K562 (cell line): ENCODE data around the gene UBXN11. TPM values are rescaled to one million over a fixed set of nuclear protein-coding genes. Genes with fewer than 3 reads are reported as not detected.

Experiments used
- AFF1 ChIP-seq, 2 experiments: fragments of 450-650 bp; IDR thresholded peaks; 2 replicates each; pipeline ENCODE4 v1.6.1; 2018; ENCODE audit warnings: mild to moderate bottlenecking in 2 of 2, low read depth in 1 of 2; ENCODE audit not compliant: partially characterized antibody in 2 of 2
- CBX8 ChIP-seq: fragments of 200-600 bp; sonication (generic); IDR thresholded peaks from 2 replicates; pipeline ENCODE4 v1.6.1; 2012; ENCODE audit warnings: borderline replicate concordance, mixed run types, low read depth, mild to moderate bottlenecking, moderate library complexity, mixed read lengths, low read length, control low read depth, inconsistent platforms; ENCODE audit not compliant: poor library complexity, severe bottlenecking; ENCODE audit errors: extremely low read depth
- HNRNPUL1 ChIP-seq: fragments of 200-400 bp; formaldehyde crosslinking; IDR thresholded peaks from 2 replicates; pipeline ENCODE4 v1.6.1; 2017; ENCODE audit warnings: low read length
- IFI16 ChIP-seq: fragments of 250-450 bp; sonication (Bioruptor Pico); IDR thresholded peaks from 2 replicates; pipeline ENCODE4 v2.1.2; 2022; ENCODE audit warnings: mild to moderate bottlenecking, inconsistent platforms
- PBX2 ChIP-seq, 2 experiments: IDR thresholded peaks in 1 of 2; conservative IDR thresholded peaks in 1 of 2; 2 replicates each; pipeline ENCODE4 v1.6.1; 2016; ENCODE audit warnings: low read depth in 2 of 2, mild to moderate bottlenecking in 1 of 2, missing compliant biosample characterization in 1 of 2, missing genetic modification characterization in 1 of 2, moderate library complexity in 1 of 2
- POLR3A ChIP-seq: IDR thresholded peaks from 2 replicates; pipeline ENCODE4 v1.6.1; 2011; ENCODE audit warnings: borderline replicate concordance, mild to moderate bottlenecking, moderate library complexity; ENCODE audit not compliant: insufficient read length, insufficient read depth; ENCODE audit errors: extremely low read depth
- SMARCA4 ChIP-seq: fragments of 450-650 bp; IDR thresholded peaks from 2 replicates; pipeline ENCODE4 v1.6.1; 2016
- YY1 ChIP-seq, 3 experiments: IDR thresholded peaks; 2 replicates each; pipeline ENCODE4 v1.6.1; 2011; ENCODE audit warnings: low read length in 2 of 3, mild to moderate bottlenecking in 2 of 3, moderate library complexity in 2 of 3, borderline replicate concordance in 1 of 3, control low read depth in 1 of 3, low read depth in 1 of 3; ENCODE audit not compliant: insufficient read depth in 3 of 3, insufficient replicate concordance in 2 of 3, control insufficient read depth in 1 of 3, insufficient read length in 1 of 3; ENCODE audit errors: extremely low read depth in 1 of 3
- ZBTB2 ChIP-seq: fragments of 450-650 bp; IDR thresholded peaks from 2 replicates; pipeline ENCODE4 v1.6.1; 2016; ENCODE audit warnings: antibody characterized with exemption
- ZBTB9 ChIP-seq: fragments of 450-650 bp; formaldehyde crosslinking; IDR thresholded peaks from 2 replicates; pipeline ENCODE4 v1.4.0; 2020; ENCODE audit warnings: mild to moderate bottlenecking, moderate library complexity
- ZNF3 ChIP-seq: fragments of 250-450 bp; sonication (Bioruptor Pico); IDR thresholded peaks from 2 replicates; pipeline ENCODE4 v1.5.0; 2021; ENCODE audit warnings: mild to moderate bottlenecking, moderate library complexity
- polyA plus RNA-seq, 8 experiments: library from polyadenylated mRNA; depleted of rRNA in 4 of 8; stranded (reverse) in 5 of 8; unstranded in 3 of 8; fragments of >200 nt; fragmentation: Nextera tagmentation in 2 of 8; fragmentation: Illumina TruSeq in 1 of 8; extraction: Ambion mirVana in 2 of 8; extraction: Trizol in 1 of 8; gene quantifications; 2 replicates each; pipeline versions ENCODE4 v1.2.1 to v1.2.3, GENCODE V29; 2011 to 2014; ENCODE audit warnings: inconsistent platforms in 1 of 8, missing spikeins in 1 of 8
- total RNA-seq, 7 experiments: library from RNA; depleted of rRNA in 6 of 7; stranded (reverse); fragments of >200 nt in 6 of 7; fragmentation: Illumina TruSeq in 2 of 7; extraction: Trizol in 2 of 7; gene quantifications; 2 replicates each; pipeline versions ENCODE4 v1.2.1 to v1.2.3, GENCODE V29; 2011 to 2021; ENCODE audit warnings: low replicate concordance in 1 of 7

UBXN11 gene
- total and polyA plus RNA-seq, 9 of the 15 experiments (the other 6 are each of a cell fraction or from before 2014, with no cell fraction given), result 0.48 to 34.3 (median 11.3) TPM

- peak in 1 of 2 experiments; percentile 23 for TF ChIP-seq AFF1 (IDR thresholded peaks at IDR 0.05; ENCODE audit: low read depth in 1 of 2, partially characterized antibody in 2 of 2)
- no peak for TF ChIP-seq PBX2 (CRISPR knock-in tag; IDR thresholded peaks at IDR 0.05; ENCODE audit: low read depth)
- TF ChIP-seq PBX2 (tag; conservative IDR thresholded peaks at IDR 0.05; ENCODE audit: low read depth), result no peak
- no peak for TF ChIP-seq ZNF3 (CRISPR knock-in tag)
- TF ChIP-seq POLR3A, result no peak
- TF ChIP-seq SMARCA4, result 0 out of 2 replicates have a peak, but pooled peaks have one; percentile 24
- no peak for TF ChIP-seq YY1 (IDR thresholded peaks at IDR 0.05; ENCODE audit: borderline replicate concordance in 1 of 3, control insufficient read depth in 1 of 3, extremely low read depth in 1 of 3, insufficient read depth in 3 of 3, insufficient read length in 1 of 3, insufficient replicate concordance in 2 of 3, low read depth in 1 of 3, low read length in 2 of 3)
- TF ChIP-seq ZBTB9 (CRISPR knock-in tag), result no peak; the same call in 1 of the 2 replicates
- no peak for TF ChIP-seq IFI16 (CRISPR knock-in tag)
- TF ChIP-seq CBX8, result no peak
- no peak for TF ChIP-seq HNRNPUL1
- 0 out of 2 replicates have a peak, but pooled peaks have one; percentile 40 for TF ChIP-seq ZBTB2
Measured at GRCh38 chr1:26317612-26318337, 11.3 kb upstream of the UBXN11 start, which contains the start of gene CD52 (continued).
